Spleen (tissue), 13 donors: ENCODE data around the gene C1GALT1C1L. TPM values are rescaled to one million over a fixed set of nuclear protein-coding genes. Genes with fewer than 3 reads are reported as not detected.

Source experiments
- DNase-seq: peaks from one replicate; pipeline ENCODE4 v3.0.0-alpha.2; 2020
- H3K27ac ChIP-seq, 8 donors: fragments of 200-600 bp; sonication (generic) in 7 of 8; 1 replicate in 4 of 8; 2 replicates in 4 of 8; pipeline versions ENCODE4 v1.5.0 to v1.8.0; 2016 to 2021; ENCODE audit warnings: inconsistent platforms in 4 of 8, mild to moderate bottlenecking in 4 of 8, moderate library complexity in 1 of 8
- H3K27me3 ChIP-seq, 7 donors: fragments of 200-600 bp; sonication (generic) in 6 of 7; replicated peaks in 1 of 7; 1 replicate in 4 of 7; 2 replicates in 3 of 7; pipeline versions ENCODE4 v1.5.0 to v1.8.0; 2016 to 2021; ENCODE audit warnings: inconsistent platforms in 3 of 7, mild to moderate bottlenecking in 1 of 7
- H3K36me3 ChIP-seq, 6 donors: fragments of 200-600 bp; sonication (generic) in 5 of 6; 1 replicate in 4 of 6; 2 replicates in 2 of 6; pipeline versions ENCODE4 v1.5.0 to v1.8.0; 2016 to 2021; ENCODE audit warnings: inconsistent platforms in 2 of 6
- H3K4me1 ChIP-seq, 6 donors: fragments of 200-600 bp; sonication (generic) in 5 of 6; 1 replicate in 3 of 6; 2 replicates in 3 of 6; pipeline versions ENCODE4 v1.5.0 to v1.8.0; 2016 to 2021; ENCODE audit warnings: inconsistent platforms in 3 of 6
- H3K4me3 ChIP-seq, 8 donors: fragments of 200-600 bp; sonication (generic) in 7 of 8; 1 replicate in 4 of 8; 2 replicates in 4 of 8; pipeline versions ENCODE4 v1.5.0 to v1.8.0; 2016 to 2021; ENCODE audit warnings: inconsistent platforms in 4 of 8, mild to moderate bottlenecking in 4 of 8, moderate library complexity in 2 of 8
- H3K9me3 ChIP-seq, 8 donors: fragments of 200-600 bp; sonication (generic) in 7 of 8; 1 replicate in 4 of 8; 2 replicates in 4 of 8; pipeline versions ENCODE4 v1.5.0 to v1.8.0; 2016 to 2021; ENCODE audit warnings: inconsistent platforms in 4 of 8
- POLR2A ChIP-seq, 3 donors: fragments of 450-650 bp; IDR thresholded peaks; one replicate each; pipeline ENCODE4 v1.5.1; 2017; ENCODE audit warnings: antibody characterized with exemption in 3 of 3, mild to moderate bottlenecking in 1 of 3
- POLR2AphosphoS5 ChIP-seq, 3 donors: sonication (generic); formaldehyde crosslinking; IDR thresholded peaks; one replicate each; pipeline ENCODE4 v1.5.1; 2017; ENCODE audit warnings: antibody characterized with exemption in 3 of 3
- WGBS, 5 donors: extraction: QIAGEN DNeasy Blood & Tissue Kit in 3 of 5; methylation state at CpG; one replicate each; pipeline versions ENCODE4 v1.1.5 to v1.1.7; 2013 to 2018; 5-methylcytosine and 5-hydroxymethylcytosine counted together
- intact Hi-C: fragments of 100-400 bp; cut with DNase I; formaldehyde crosslinking; loops from one replicate; pipeline ENCODE4 v1.15.0; 2023; ENCODE audit warnings: low total_unique reads
- long read RNA-seq, 2 donors: transcript quantifications; one replicate each; lab custom pipeline, GENCODE V29; 2026
- polyA plus RNA-seq, 3 donors: library from polyadenylated mRNA; stranded (reverse); fragments of 200-250 nt; gene quantifications; one replicate each; pipeline ENCODE4 v1.2.1, GENCODE V29; 2013
- total RNA-seq, 7 donors: library from RNA; depleted of rRNA in 3 of 7; stranded (reverse); fragments of >200 nt in 3 of 7; fragmentation: NEBNext Ultra II Directional in 4 of 7; extraction: Animal tissue kit (Norgen Biotek cat#: 25700) in 4 of 7; gene quantifications; one replicate each; pipeline versions ENCODE4 v1.1.0 to v1.2.1, GENCODE V29; 2016 to 2021
- TF ChIP-seq, protein P1 (sequence below), 11 experiments: fragments of 200-600 bp in 7 of 11; fragments of 450-650 bp in 4 of 11; sonication (generic) in 4 of 11; IDR thresholded peaks in 8 of 11; conservative IDR thresholded peaks in 3 of 11; 1 replicate in 7 of 11; 2 replicates in 4 of 11; pipeline versions ENCODE4 v1.4.0 to v1.8.0; 2016 to 2021; ENCODE audit warnings: antibody characterized with exemption in 11 of 11, inconsistent platforms in 4 of 11, mild to moderate bottlenecking in 1 of 11
- donor health status: healthy with polysubstance abuse.
- donor health status: DM: no; HTN: no; CAD: no; lungs with moderate emphysema.
- donor health status: DM: no; HTN: no; CAD: no.
- donor health status: Bipolar disorder and iron deficiency.
- donor health status: healthy.
- donor health status: DM: no; HTN: no; CAD: no.
- donor health status: DM: yes; HTN: yes; CAD: no.

C1GALT1C1L gene
- total RNA-seq = under 1 TPM in 6 of 7 donors, not detected in 1; 0.37 to 0.85 (median 0.65) TPM
- polyA plus RNA-seq = under 1 TPM; 0.10 to 0.55 (median 0.28) TPM
- long read RNA-seq, donor 1 = 0 reads
- long read RNA-seq, donor 2, partial matches to known transcripts = 0 of 1 reads
- long read RNA-seq, donor 2, other reads (novel, unspliced or antisense) = 0 of 1 reads

DNA sequence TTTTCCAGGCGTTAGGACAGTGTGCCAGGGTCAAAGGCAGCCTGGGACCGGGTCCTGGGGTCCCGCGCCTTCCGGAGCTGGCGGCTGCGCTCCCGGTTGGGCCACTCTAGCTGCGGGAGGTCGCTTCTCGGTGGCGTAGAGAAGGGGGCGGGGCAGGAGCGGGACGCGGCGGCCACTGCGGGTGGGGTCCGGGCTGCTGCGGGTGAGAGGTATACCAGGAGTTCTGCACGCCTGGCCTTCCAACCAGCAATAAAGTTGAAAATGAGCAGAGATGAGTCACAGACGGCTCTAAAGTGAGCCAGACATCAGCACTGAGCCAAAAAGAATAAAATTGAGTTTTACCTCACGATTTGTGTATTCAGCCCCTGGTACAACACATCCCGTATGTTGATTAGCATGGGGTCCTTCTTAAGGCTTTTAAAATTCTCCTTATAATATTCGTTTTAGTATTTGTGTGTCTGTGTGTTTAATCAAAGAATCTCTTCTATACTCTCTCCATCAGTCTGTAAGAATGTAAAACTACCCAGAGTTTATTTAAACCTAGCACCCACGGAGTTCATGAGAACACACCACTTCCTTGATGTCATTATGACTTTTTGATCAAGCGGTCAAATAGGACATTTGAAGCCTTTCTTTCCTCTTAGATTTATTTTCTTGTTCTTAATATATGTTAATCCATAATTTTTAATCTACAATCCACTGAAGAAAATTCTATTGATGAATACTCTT, at the start of gene C1GALT1C1L:
Gene C1GALT1C1L (minus strand): TSS at position 108 of the 729 bp plus-strand sequence. CDS start 107 bp downstream, at position 1.
- H3K4me1 ChIP-seq = peaks cover 0 to 12% (median 0%) of the 10 kb centered on the region in 6 donors
- WGBS, 5 donors = 7 to 33% (median 13%) methylated on average over 23 to 27 of the region's 27 CpGs
- peak within 1 kb of the TSS in 1 of 8 donors; percentile 23 for H3K27ac ChIP-seq
- H3K36me3 ChIP-seq = no peaks in the 10 kb centered on the region
- TF ChIP-seq, protein P1, sequence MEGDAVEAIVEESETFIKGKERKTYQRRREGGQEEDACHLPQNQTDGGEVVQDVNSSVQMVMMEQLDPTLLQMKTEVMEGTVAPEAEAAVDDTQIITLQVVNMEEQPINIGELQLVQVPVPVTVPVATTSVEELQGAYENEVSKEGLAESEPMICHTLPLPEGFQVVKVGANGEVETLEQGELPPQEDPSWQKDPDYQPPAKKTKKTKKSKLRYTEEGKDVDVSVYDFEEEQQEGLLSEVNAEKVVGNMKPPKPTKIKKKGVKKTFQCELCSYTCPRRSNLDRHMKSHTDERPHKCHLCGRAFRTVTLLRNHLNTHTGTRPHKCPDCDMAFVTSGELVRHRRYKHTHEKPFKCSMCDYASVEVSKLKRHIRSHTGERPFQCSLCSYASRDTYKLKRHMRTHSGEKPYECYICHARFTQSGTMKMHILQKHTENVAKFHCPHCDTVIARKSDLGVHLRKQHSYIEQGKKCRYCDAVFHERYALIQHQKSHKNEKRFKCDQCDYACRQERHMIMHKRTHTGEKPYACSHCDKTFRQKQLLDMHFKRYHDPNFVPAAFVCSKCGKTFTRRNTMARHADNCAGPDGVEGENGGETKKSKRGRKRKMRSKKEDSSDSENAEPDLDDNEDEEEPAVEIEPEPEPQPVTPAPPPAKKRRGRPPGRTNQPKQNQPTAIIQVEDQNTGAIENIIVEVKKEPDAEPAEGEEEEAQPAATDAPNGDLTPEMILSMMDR (IDR thresholded peaks at IDR 0.05 in 8 of 11, conservative IDR thresholded peaks at IDR 0.05 in 3 of 11) = no peak
- TF ChIP-seq POLR2AphosphoS5 (IDR thresholded peaks at IDR 0.05) = peak in 2 of 3 donors; percentile 39 to 62
- intact Hi-C loops = no loop called here
- H3K27me3 ChIP-seq = peaks cover 0 to 26% (median 0%) of the 10 kb centered on the region in 7 donors
- no peak for DNase-seq
- peak within 1 kb of the TSS; percentile 13 to 68 (median 32) for H3K4me3 ChIP-seq
- H3K9me3 ChIP-seq = peaks cover 0 to 13% (median 5%) of the 10 kb centered on the region in 8 donors

DNA sequence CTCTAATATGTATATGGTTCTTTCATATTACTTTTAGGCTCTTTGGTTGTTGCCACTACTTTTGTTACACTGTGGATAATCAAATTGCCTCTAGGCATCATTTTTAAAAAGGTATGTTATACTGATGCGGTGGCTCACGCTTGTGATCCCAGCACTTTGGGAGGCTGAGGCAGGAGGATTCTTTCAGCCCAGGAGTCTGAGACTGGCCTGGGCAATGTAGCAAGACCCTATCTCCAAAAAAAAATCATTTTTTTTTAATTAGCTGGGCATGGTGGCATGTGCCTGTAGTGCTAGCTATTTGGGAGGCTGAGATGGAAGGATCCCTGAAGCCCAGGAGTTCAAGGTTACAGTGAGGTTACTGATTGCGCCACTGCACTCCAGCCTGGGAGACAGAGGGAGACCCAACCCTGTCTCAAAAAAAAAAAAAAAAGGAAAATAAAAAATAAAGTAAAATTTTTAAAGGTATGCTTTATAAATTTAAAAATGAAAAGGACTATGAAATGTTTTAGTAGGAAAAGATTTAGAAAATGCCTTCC, 49.5 kb upstream of the C1GALT1C1L start:
- no peak overlapping the region for H3K27ac ChIP-seq
- no peaks in the 10 kb centered on the region for H3K27me3 ChIP-seq
- H3K36me3 ChIP-seq = no peaks in the 10 kb centered on the region
- H3K4me3 ChIP-seq = no peak overlapping the region
- WGBS, 5 donors = 90 to 99% (median 93%) methylated on average over 3 of the region's 3 CpGs
- intact Hi-C loops = no loop called here
- H3K9me3 ChIP-seq = no peaks in the 10 kb centered on the region
- no peaks in the 10 kb centered on the region for H3K4me1 ChIP-seq
- TF ChIP-seq, protein P1 (IDR thresholded peaks at IDR 0.05 in 8 of 11, conservative IDR thresholded peaks at IDR 0.05 in 3 of 11) = no peak
- DNase-seq = no peak

DNA sequence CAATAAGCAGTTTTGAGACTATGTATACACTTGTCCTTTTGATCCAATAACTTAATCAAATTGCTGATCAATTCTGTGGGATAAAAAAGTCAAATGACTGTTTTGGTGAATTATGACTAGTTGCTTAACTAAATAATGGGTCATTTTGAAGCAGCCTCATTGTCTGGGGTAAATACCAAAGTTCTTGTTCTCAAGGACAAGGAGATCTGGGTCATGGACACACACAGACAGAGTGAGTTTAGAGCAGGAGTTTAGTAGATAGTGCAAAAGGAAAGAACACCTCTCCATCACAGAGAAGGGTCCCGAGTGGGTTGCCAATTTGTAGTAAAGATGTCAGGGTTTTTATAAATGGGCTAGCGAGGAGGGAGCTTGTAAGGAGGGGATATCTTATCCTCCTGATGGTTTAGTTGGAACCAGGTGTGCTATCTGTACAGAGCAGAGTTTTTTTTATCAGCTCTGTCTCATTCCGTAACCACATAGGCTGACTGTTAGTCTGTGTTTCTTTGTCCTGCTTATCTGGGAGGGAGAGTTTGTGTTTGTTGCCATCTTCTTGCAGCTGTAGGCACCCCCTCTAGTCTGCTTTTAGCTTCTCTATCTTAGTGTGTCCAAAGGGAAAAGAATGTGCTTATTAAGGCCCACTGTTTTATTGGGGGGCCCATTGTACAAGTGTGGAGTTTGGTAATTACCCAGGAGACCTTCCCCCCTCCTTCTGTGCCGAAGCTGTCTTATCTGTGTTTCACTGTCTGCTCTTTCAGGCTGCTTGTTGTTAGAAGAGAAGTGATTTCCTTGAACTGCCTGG, 48.7 kb upstream of the C1GALT1C1L start:
- Histone ChIP-seq H3K4me3 (no peak overlapping the region), H3K27me3 (no peaks in the 10 kb centered on the region), H3K4me1 (no peaks in the 10 kb centered on the region), H3K36me3 (no peaks in the 10 kb centered on the region), H3K27ac (no peak overlapping the region), H3K9me3 (no peaks in the 10 kb centered on the region)
- intact Hi-C loops = no loop called here
- DNase-seq = no peak
- WGBS, 5 donors = 71 to 82% (median 74%) methylated on average over 4 of the region's 4 CpGs
- TF ChIP-seq POLR2A (IDR thresholded peaks at IDR 0.05) (no peak), POLR2AphosphoS5 (IDR thresholded peaks at IDR 0.05) (no peak)
- TF ChIP-seq, protein P1 (IDR thresholded peaks at IDR 0.05 in 8 of 11, conservative IDR thresholded peaks at IDR 0.05 in 3 of 11) = no peak
